ENCODE data around the gene CISD1.

Gene CISD1

GRCh38 chr10:58299580-58299979 lies 30.6 kb downstream of the CISD1 start:
- FAIRE-seq: peak; percentile 91
- TF ChIP-seq CTCF (IDR thresholded peaks at IDR 0.05; ENCODE audit: insufficient read depth, missing control alignments): peak; percentile 94
- DNase-seq (ENCODE audit: insufficient read length, low spot score): peak; percentile 38

GRCh38 chr10:58300676-58301075 lies 31.7 kb downstream of the CISD1 start:
- FAIRE-seq (peak; percentile 29), DNase-seq (ENCODE audit: insufficient read length, low spot score) (no peak)
- TF ChIP-seq CTCF (IDR thresholded peaks at IDR 0.05; ENCODE audit: insufficient read depth, missing control alignments): no peak

GRCh38 chr10:58302254-58302653 lies 33.3 kb downstream of the CISD1 start:
- no peak for DNase-seq (ENCODE audit: insufficient read length, low spot score)
- FAIRE-seq: no peak
- TF ChIP-seq CTCF (IDR thresholded peaks at IDR 0.05; ENCODE audit: insufficient read depth, missing control alignments): no peak

GRCh38 chr10:58304099-58304633 lies 35.2 kb downstream of the CISD1 start:
- DNase-seq (ENCODE audit: insufficient read length, low spot score): no peak
- no peak for FAIRE-seq
- TF ChIP-seq CTCF (IDR thresholded peaks at IDR 0.05; ENCODE audit: insufficient read depth, missing control alignments): no peak

GRCh38 chr10:58305821-58306220 lies 36.9 kb downstream of the CISD1 start:
- FAIRE-seq (no peak), DNase-seq (ENCODE audit: insufficient read length, low spot score) (no peak)

GRCh38 chr10:58307676-58308075 lies 38.7 kb downstream of the CISD1 start:
- FAIRE-seq (no peak), DNase-seq (ENCODE audit: insufficient read length, low spot score) (no peak)
- TF ChIP-seq CTCF (IDR thresholded peaks at IDR 0.05; ENCODE audit: insufficient read depth, missing control alignments): no peak

More at GRCh38 chr10:58305821-58306220, 36.9 kb downstream of the CISD1 start:
- no peak for TF ChIP-seq CTCF (IDR thresholded peaks at IDR 0.05; ENCODE audit: insufficient read depth, missing control alignments)

GRCh38 chr10:58311026-58311425 lies 42.1 kb downstream of the CISD1 start:
- DNase-seq (ENCODE audit: insufficient read length, low spot score) (no peak), FAIRE-seq (no peak)
- TF ChIP-seq CTCF (IDR thresholded peaks at IDR 0.05; ENCODE audit: insufficient read depth, missing control alignments): no peak
